GM19193 (cell line): ENCODE results near the gene BMAL1.

Source experiments
- POLR2A ChIP-seq: IDR thresholded peaks from 4 replicates; pipeline ENCODE4 v1.6.1; 2011; ENCODE audit not compliant: insufficient read depth, insufficient read length; ENCODE audit errors: extremely low read depth

Gene BMAL1

GRCh38 chr11:13277768-13278608 lies at the start of gene BMAL1:
Gene BMAL1 (plus strand): TSS chr11:13277790. CDS start chr11:13354309, 76,519 bp downstream.
- peak; percentile 42 for TF ChIP-seq POLR2A

GRCh38 chr11:13228572-13228971 lies 49.0 kb upstream of the BMAL1 start:
- TF ChIP-seq POLR2A = no peak

GRCh38 chr11:13229136-13229535 lies 48.5 kb upstream of the BMAL1 start:
- no peak for TF ChIP-seq POLR2A

GRCh38 chr11:13229711-13230318 lies 47.8 kb upstream of the BMAL1 start:
- no peak for TF ChIP-seq POLR2A

- TF ChIP-seq POLR2A = no peak
These were observed 44.3 kb upstream of the BMAL1 start for GRCh38 chr11:13233173-13233745.

- TF ChIP-seq POLR2A = no peak
These were observed 41.7 kb upstream of the BMAL1 start for GRCh38 chr11:13235895-13236294.

- TF ChIP-seq POLR2A = no peak
These were observed 41.0 kb upstream of the BMAL1 start for GRCh38 chr11:13236626-13237025.

- TF ChIP-seq POLR2A = no peak
These were observed 39.8 kb upstream of the BMAL1 start for GRCh38 chr11:13237761-13238160.

- TF ChIP-seq POLR2A = no peak
These were observed 38.6 kb upstream of the BMAL1 start for GRCh38 chr11:13238879-13239514.

GRCh38 chr11:13242564-13242963 lies 35.0 kb upstream of the BMAL1 start:
- no peak for TF ChIP-seq POLR2A

GRCh38 chr11:13247606-13248296 lies 29.8 kb upstream of the BMAL1 start:
- TF ChIP-seq POLR2A = no peak

GRCh38 chr11:13249177-13249576 lies 28.4 kb upstream of the BMAL1 start:
- no peak for TF ChIP-seq POLR2A

- no peak for TF ChIP-seq POLR2A
These were observed 27.6 kb upstream of the BMAL1 start for GRCh38 chr11:13249992-13250391.

- no peak for TF ChIP-seq POLR2A
These were observed 25.6 kb upstream of the BMAL1 start for GRCh38 chr11:13251966-13252365.

- TF ChIP-seq POLR2A = no peak
These were observed 25.2 kb upstream of the BMAL1 start for GRCh38 chr11:13252438-13252837.
